ENCODE data around the gene BACE1. TPM values are rescaled to one million over a fixed set of nuclear protein-coding genes. Genes with fewer than 3 reads are reported as not detected.

The BACE1 gene
- total RNA-seq, 1 experiment from 2014 or later: 9.6 TPM

DNA sequence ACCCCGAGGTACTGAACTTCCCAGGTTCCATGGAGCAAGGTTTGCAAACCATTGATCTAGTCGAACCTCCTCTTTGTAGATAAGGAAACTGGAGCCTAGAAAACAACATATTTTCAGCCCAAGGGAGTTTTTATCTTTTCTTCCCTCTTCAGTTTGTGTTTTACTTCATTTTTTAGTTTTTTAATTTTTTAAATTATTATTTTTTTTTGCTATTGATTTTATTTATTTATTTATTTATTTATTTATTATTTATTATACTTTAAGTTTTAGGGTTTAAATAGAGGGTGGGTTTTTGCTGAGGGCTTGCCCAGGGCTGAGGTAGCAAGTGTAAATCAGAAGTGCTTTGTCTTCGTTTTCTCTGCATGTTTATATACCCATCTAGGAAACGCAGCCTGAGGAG, 38.5 kb upstream of the BACE1 start:
- TF ChIP-seq, protein P1, sequence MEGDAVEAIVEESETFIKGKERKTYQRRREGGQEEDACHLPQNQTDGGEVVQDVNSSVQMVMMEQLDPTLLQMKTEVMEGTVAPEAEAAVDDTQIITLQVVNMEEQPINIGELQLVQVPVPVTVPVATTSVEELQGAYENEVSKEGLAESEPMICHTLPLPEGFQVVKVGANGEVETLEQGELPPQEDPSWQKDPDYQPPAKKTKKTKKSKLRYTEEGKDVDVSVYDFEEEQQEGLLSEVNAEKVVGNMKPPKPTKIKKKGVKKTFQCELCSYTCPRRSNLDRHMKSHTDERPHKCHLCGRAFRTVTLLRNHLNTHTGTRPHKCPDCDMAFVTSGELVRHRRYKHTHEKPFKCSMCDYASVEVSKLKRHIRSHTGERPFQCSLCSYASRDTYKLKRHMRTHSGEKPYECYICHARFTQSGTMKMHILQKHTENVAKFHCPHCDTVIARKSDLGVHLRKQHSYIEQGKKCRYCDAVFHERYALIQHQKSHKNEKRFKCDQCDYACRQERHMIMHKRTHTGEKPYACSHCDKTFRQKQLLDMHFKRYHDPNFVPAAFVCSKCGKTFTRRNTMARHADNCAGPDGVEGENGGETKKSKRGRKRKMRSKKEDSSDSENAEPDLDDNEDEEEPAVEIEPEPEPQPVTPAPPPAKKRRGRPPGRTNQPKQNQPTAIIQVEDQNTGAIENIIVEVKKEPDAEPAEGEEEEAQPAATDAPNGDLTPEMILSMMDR (conservative IDR thresholded peaks at IDR 0.05): no peak
- TF ChIP-seq EZH2 (IDR thresholded peaks at IDR 0.05; ENCODE audit: low read depth): no peak
- Histone ChIP-seq H3K9me2 (ENCODE audit: insufficient read depth) (no peaks in the 10 kb centered on the region), H3K36me3 (ENCODE audit: low read depth) (peaks cover 7% of the 10 kb centered on the region; the same call in 1 of the 2 replicates), H3F3A (ENCODE audit: insufficient read depth, low read depth) (no peaks in the 10 kb centered on the region), H4K20me1 (ENCODE audit: insufficient read depth) (0 out of 2 replicates have a peak, but pooled peaks cover 4% of the 10 kb centered on the region), H3K27me3 (ENCODE audit: insufficient read depth, low read depth) (no peaks in the 10 kb centered on the region), H3K4me1 (replicated peaks; ENCODE audit: insufficient read depth) (no peaks in the 10 kb centered on the region), H3K4me2 (no peak overlapping the region), H2AFZ (no peak overlapping the region), H3K4me3 (no peak overlapping the region), H3K9me3 (ENCODE audit: insufficient read depth, low read depth) (no peaks in the 10 kb centered on the region), H3K79me2 (ENCODE audit: low read depth) (no peaks in the 10 kb centered on the region), H3K27ac (no peak overlapping the region)
- ChIA-PET POLR2A (ENCODE audit: unreplicated experiment) (no interaction called here), CTCF (no interaction called here)
- DNase-seq: no peak
- no TSS peak for BruUV-seq (replicated peaks)
- intact Hi-C loops (cut with micrococcal nuclease; ENCODE audit: unreplicated experiment): no loop called here

DNA sequence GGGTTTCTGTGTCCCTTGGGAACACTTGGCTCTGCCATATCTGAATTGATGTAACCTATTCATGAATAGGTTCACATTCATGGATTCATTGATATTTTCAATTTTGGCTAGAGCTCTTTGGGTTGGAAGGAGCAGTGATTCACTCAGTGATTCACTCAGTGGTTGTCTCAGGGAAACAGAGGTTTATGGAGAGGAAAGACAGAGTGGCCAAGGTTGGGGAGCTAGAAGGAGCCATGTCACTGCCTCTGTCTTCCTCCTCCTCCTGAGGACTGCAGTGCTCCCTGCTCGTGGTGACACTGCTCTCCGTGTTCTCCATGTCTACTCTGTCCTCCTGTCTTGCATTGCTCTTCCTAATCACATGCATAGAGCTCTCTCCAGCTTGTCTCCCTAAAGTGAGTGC, 29.0 kb upstream of the BACE1 start:
- DNase-seq: no peak
- no peaks in the 10 kb centered on the region for H3K79me2 ChIP-seq (ENCODE audit: low read depth)
- TF ChIP-seq EZH2 (IDR thresholded peaks at IDR 0.05; ENCODE audit: low read depth): no peak
- TF ChIP-seq, protein P1 (conservative IDR thresholded peaks at IDR 0.05): no peak
- ChIA-PET CTCF (no interaction called here), POLR2A (ENCODE audit: unreplicated experiment) (no interaction called here)
- H3K4me2 ChIP-seq: no peak overlapping the region
- H3F3A ChIP-seq (ENCODE audit: insufficient read depth, low read depth): no peaks in the 10 kb centered on the region
- H3K4me1 ChIP-seq (replicated peaks; ENCODE audit: insufficient read depth): no peaks in the 10 kb centered on the region
- H4K20me1 ChIP-seq (ENCODE audit: insufficient read depth): no peaks in the 10 kb centered on the region
- H3K9me2 ChIP-seq (ENCODE audit: insufficient read depth): no peaks in the 10 kb centered on the region
- H3K27ac ChIP-seq: no peak overlapping the region
- H2AFZ ChIP-seq: no peak overlapping the region
- intact Hi-C loops (cut with micrococcal nuclease; ENCODE audit: unreplicated experiment): no loop called here
- no peak overlapping the region for H3K4me3 ChIP-seq
- H3K9me3 ChIP-seq (ENCODE audit: insufficient read depth, low read depth): no peaks in the 10 kb centered on the region
- H3K27me3 ChIP-seq (ENCODE audit: insufficient read depth, low read depth): no peaks in the 10 kb centered on the region
- H3K36me3 ChIP-seq (ENCODE audit: low read depth): peaks cover 6% of the 10 kb centered on the region; the same call in 1 of the 2 replicates
- BruUV-seq (replicated peaks): no TSS peak

DNA sequence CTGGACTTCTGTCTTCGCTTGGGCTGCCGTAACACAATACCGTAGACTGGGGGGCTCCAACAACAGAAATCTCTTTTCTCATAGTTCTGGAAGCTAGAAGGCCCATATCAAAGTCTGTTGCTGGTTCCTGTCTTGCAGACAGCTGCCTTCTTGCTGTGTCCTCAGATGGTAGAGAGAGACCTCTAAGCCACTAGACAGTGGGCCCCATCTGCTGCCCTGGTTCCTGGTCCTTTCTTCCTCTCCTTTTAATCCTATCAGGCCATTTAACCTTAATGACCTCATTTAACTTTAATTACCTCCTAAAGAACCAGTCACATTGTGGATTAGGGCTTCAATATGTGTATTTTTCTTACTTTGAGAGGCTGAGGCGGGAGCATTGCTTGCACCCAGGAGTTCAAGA, 21.0 kb upstream of the BACE1 start:
- H3F3A ChIP-seq (ENCODE audit: insufficient read depth, low read depth): no peaks in the 10 kb centered on the region
- H3K9me2 ChIP-seq (ENCODE audit: insufficient read depth): no peaks in the 10 kb centered on the region
- H3K27me3 ChIP-seq (ENCODE audit: insufficient read depth, low read depth): no peaks in the 10 kb centered on the region
- no peak overlapping the region for H2AFZ ChIP-seq
- no peaks in the 10 kb centered on the region for H3K36me3 ChIP-seq (ENCODE audit: low read depth)
- CTCF ChIA-PET: no interaction called here
- no peaks in the 10 kb centered on the region for H3K79me2 ChIP-seq (ENCODE audit: low read depth)
- H3K9me3 ChIP-seq (ENCODE audit: insufficient read depth, low read depth): no peaks in the 10 kb centered on the region
- POLR2A ChIA-PET (ENCODE audit: unreplicated experiment): no interaction called here
- no peak overlapping the region for H3K27ac ChIP-seq
- H4K20me1 ChIP-seq (ENCODE audit: insufficient read depth): no peaks in the 10 kb centered on the region
- no peak for DNase-seq
- no peaks in the 10 kb centered on the region for H3K4me1 ChIP-seq (replicated peaks; ENCODE audit: insufficient read depth)
- TF ChIP-seq EZH2 (IDR thresholded peaks at IDR 0.05; ENCODE audit: low read depth): no peak
- TF ChIP-seq, protein P1 (conservative IDR thresholded peaks at IDR 0.05): no peak
- no peak overlapping the region for H3K4me3 ChIP-seq
- BruUV-seq (replicated peaks): no TSS peak
- no peak overlapping the region for H3K4me2 ChIP-seq
- intact Hi-C loops (cut with micrococcal nuclease; ENCODE audit: unreplicated experiment): no loop called here

Measured in PC-9 (cell line).